Upper lobe of right lung (tissue), 1 donor: ENCODE data around the gene RADX. TPM values are rescaled to one million over a fixed set of nuclear protein-coding genes. Genes with fewer than 3 reads are reported as not detected.

Experiments used
- ATAC-seq: fragments of 200-7000 bp; cut with Tn5 transposase; one replicate; pipeline ENCODE4 v1.9.1; 2020; ENCODE audit warnings: mild to moderate bottlenecking, moderate library complexity
- DNase-seq: peaks from one replicate; pipeline ENCODE4 v3.0.0-alpha.2; 2020
- H3K27ac ChIP-seq: fragments of 200-600 bp; one replicate; pipeline ENCODE4 v1.8.0; 2022
- H3K27me3 ChIP-seq: fragments of 200-600 bp; one replicate; pipeline ENCODE4 v1.8.0; 2022; ENCODE audit warnings: mild to moderate bottlenecking
- H3K36me3 ChIP-seq: fragments of 200-600 bp; one replicate; pipeline ENCODE4 v1.8.0; 2022
- H3K4me1 ChIP-seq: fragments of 200-600 bp; one replicate; pipeline ENCODE4 v1.8.0; 2022
- H3K4me3 ChIP-seq: fragments of 200-600 bp; one replicate; pipeline ENCODE4 v1.8.0; 2022; ENCODE audit warnings: mild to moderate bottlenecking
- H3K9me3 ChIP-seq: fragments of 200-600 bp; one replicate; pipeline ENCODE4 v1.8.0; 2022
- CTCF ChIP-seq: fragments of 200-600 bp; IDR thresholded peaks from one replicate; pipeline ENCODE4 v1.8.0; 2022; ENCODE audit warnings: antibody characterized with exemption
- intact Hi-C: fragments of 100-400 bp; cut with DNase I; formaldehyde crosslinking; loops from one replicate; pipeline ENCODE4 v1.11.0; 2022
- total RNA-seq: library from RNA; stranded (reverse); fragmentation: NEBNext Ultra II Directional; extraction: Animal tissue kit (Norgen Biotek cat#: 25700); gene quantifications from one replicate; pipeline ENCODE4 v1.2.1, GENCODE V29; 2021
- donor health status: DM: no; HTN: yes; CAD: no; lungs with severe emphysema.

The RADX gene
- total RNA-seq, 1 donor from 2014 or later, result 2.4 TPM

GRCh38 chrX:106692425-106693065 lies 80.8 kb downstream of the RADX start:
- Histone ChIP-seq H3K4me3 (no peak overlapping the region), H3K9me3 (no peaks in the 10 kb centered on the region), H3K36me3 (no peaks in the 10 kb centered on the region), H3K27me3 (no peaks in the 10 kb centered on the region), H3K27ac (no peak overlapping the region), H3K4me1 (no peaks in the 10 kb centered on the region)
- DNase-seq (no peak), ATAC-seq (no peak)
- TF ChIP-seq CTCF, result no peak
- intact Hi-C loops, result no loop called here

DNA sequence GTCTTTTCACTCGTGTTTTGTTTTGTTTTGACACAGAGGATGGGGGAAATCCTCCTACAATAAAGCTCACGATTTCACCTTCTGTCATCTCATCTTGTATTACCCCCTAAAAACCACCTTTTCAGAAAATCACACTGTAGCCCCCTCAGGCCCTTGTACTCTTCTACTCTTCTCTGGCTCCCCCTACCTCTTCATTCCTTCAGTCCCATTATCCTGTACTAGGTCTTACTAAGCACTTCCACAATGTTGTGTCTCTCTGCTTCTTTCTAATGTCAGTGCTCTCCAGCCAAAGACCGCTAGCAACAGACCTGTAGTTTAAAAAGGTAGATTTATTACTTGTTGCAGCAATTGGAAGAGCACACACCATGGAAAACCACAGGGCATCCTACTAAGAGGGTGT lies 84.7 kb downstream of the RADX start:
- DNase-seq (no peak), ATAC-seq (no peak)
- H3K4me3 ChIP-seq, result no peak overlapping the region
- H3K36me3 ChIP-seq, result no peaks in the 10 kb centered on the region
- no peaks in the 10 kb centered on the region for H3K27me3 ChIP-seq
- intact Hi-C loops, result no loop called here
- H3K9me3 ChIP-seq, result no peaks in the 10 kb centered on the region
- no peak for TF ChIP-seq CTCF
- H3K4me1 ChIP-seq, result no peaks in the 10 kb centered on the region
- H3K27ac ChIP-seq, result no peak overlapping the region

DNA sequence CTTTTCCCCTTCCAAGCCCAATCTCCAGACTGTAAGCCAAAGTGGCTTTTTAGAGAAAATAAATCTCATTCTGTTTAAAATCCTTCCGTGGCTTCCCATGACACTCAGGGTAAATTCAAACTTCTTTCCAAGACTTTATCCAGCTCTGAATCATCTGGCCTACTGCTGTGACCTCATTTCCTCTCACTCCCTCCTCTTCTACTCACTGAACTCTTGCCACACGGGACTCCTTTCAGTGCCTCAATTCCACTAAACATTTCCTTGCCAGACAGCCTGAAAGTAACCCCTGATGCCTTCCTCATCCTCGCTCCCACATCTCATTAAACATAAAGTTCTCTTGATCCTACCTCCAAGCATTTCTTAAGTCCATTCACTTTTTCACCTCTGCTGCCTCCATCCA lies 86.9 kb downstream of the RADX start:
- Histone ChIP-seq H3K4me3 (no peak overlapping the region), H3K27ac (no peak overlapping the region), H3K4me1 (no peaks in the 10 kb centered on the region), H3K36me3 (no peaks in the 10 kb centered on the region), H3K27me3 (no peaks in the 10 kb centered on the region), H3K9me3 (no peaks in the 10 kb centered on the region)
- ATAC-seq (no peak), DNase-seq (no peak)
- intact Hi-C loops, result no loop called here
- no peak for TF ChIP-seq CTCF

GRCh38 chrX:106702636-106703035 lies 90.9 kb downstream of the RADX start:
- no peaks in the 10 kb centered on the region for H3K9me3 ChIP-seq
- no peaks in the 10 kb centered on the region for H3K36me3 ChIP-seq
- no peaks in the 10 kb centered on the region for H3K27me3 ChIP-seq
- ATAC-seq (no peak), DNase-seq (no peak)
- no peaks in the 10 kb centered on the region for H3K4me1 ChIP-seq
- H3K4me3 ChIP-seq, result no peak overlapping the region
- H3K27ac ChIP-seq, result no peak overlapping the region
- intact Hi-C loops, result no loop called here
- no peak for TF ChIP-seq CTCF

GRCh38 chrX:106706466-106706865 lies 94.7 kb downstream of the RADX start:
- Histone ChIP-seq H3K4me1 (no peaks in the 10 kb centered on the region), H3K9me3 (no peaks in the 10 kb centered on the region), H3K4me3 (no peak overlapping the region), H3K27ac (no peak overlapping the region), H3K27me3 (no peaks in the 10 kb centered on the region), H3K36me3 (no peaks in the 10 kb centered on the region)
- intact Hi-C loops, result no loop called here
- TF ChIP-seq CTCF, result no peak
- ATAC-seq (no peak), DNase-seq (no peak)
